H1 (cell line): ENCODE measurements around the gene PLN. TPM values are rescaled to one million over a fixed set of nuclear protein-coding genes. Genes with fewer than 3 reads are reported as not detected.

Experiments
- ATF2 ChIP-seq: IDR thresholded peaks from 2 replicates; pipeline ENCODE4 v1.6.1; 2012; ENCODE audit warnings: low read length, inconsistent platforms
- CHD1 ChIP-seq: IDR thresholded peaks from 2 replicates; pipeline ENCODE4 v1.6.1; 2012; ENCODE audit warnings: low read depth, low read length, improper control_type of control experiment
- CTCF ChIP-seq, 3 experiments: IDR thresholded peaks; 1 replicate in 2 of 3; 2 replicates in 1 of 3; pipeline versions ENCODE4 v1.5.1 to v1.6.1; 2011; ENCODE audit warnings: low read length in 3 of 3, mild to moderate bottlenecking in 3 of 3, inconsistent platforms in 2 of 3, low read depth in 1 of 3, moderate library complexity in 1 of 3; ENCODE audit not compliant: insufficient read depth in 1 of 3; ENCODE audit errors: control extremely low read depth in 1 of 3
- EGR1 ChIP-seq: IDR thresholded peaks from 2 replicates; pipeline ENCODE4 v1.6.1; 2011; ENCODE audit warnings: low read depth, low read length, borderline replicate concordance
- KDM5A ChIP-seq: fragments of 200-600 bp; IDR thresholded peaks from 2 replicates; pipeline ENCODE4 v1.7.1; 2012; ENCODE audit warnings: mild to moderate bottlenecking, low read length, inconsistent platforms, mixed read lengths
- RNF2 ChIP-seq: fragments of 200-900, 300-1000 bp; sonication (generic); IDR thresholded peaks from 2 replicates; pipeline ENCODE4 v1.7.1; 2016; ENCODE audit warnings: borderline replicate concordance, low read depth, mild to moderate bottlenecking, antibody characterized with exemption, low read length; ENCODE audit not compliant: poor library complexity, severe bottlenecking; ENCODE audit errors: missing control alignments
- SP1 ChIP-seq: IDR thresholded peaks from 2 replicates; pipeline ENCODE4 v1.6.1; 2011; ENCODE audit warnings: low read depth, low read length
- polyA plus RNA-seq, 7 experiments: library from polyadenylated mRNA; depleted of rRNA in 3 of 7; stranded (reverse) in 5 of 7; unstranded in 2 of 7; fragments of >200 nt in 5 of 7; fragments of 200-250 nt in 2 of 7; gene quantifications; 1 replicate in 5 of 7; 2 replicates in 1 of 7; 4 replicates in 1 of 7; pipeline versions ENCODE4 v1.2.1 to v1.2.3, GENCODE V29; 2011 to 2013; ENCODE audit warnings: missing spikeins in 2 of 7, mixed read lengths in 2 of 7
- total RNA-seq: library from RNA; stranded (reverse); fragmentation: NEBNext Ultra II Directional; extraction: Animal tissue kit (Norgen Biotek cat#: 25700); gene quantifications from 2 replicates; pipeline ENCODE4 v1.2.1, GENCODE V29; 2021

The PLN gene
- total and polyA plus RNA-seq, 2 of the 8 experiments (the other 6 are each of a cell fraction or from before 2014, with no cell fraction given): not detected

GRCh38 chr6:118581489-118581959 is 33.4 kb downstream of the PLN start (continued):
- TF ChIP-seq CTCF (IDR thresholded peaks at IDR 0.05; ENCODE audit: control extremely low read depth in 1 of 3, insufficient read depth in 1 of 3, low read depth in 1 of 3, low read length in 3 of 3): no peak
- no peak for TF ChIP-seq RNF2
- TF ChIP-seq CHD1: no peak
- TF ChIP-seq ATF2: no peak
- no peak for TF ChIP-seq KDM5A
- TF ChIP-seq EGR1: no peak
- TF ChIP-seq SP1: no peak
